Activated naive CD4-positive, alpha-beta T cell treated with Interleukin-2 at 50 U/mL for 16 hours (primary cell): ENCODE results near the gene ZNF575.
"Not testable (repeated sequence)": the region's sequence is repeated elsewhere in the genome, so short reads cannot be mapped to it uniquely, and the experiment has no call there.

ENCODE experiments used
- DNase-seq: peaks from one replicate; pipeline ENCODE4 v3.0.0-alpha.2; 2020

ZNF575 gene

DNA sequence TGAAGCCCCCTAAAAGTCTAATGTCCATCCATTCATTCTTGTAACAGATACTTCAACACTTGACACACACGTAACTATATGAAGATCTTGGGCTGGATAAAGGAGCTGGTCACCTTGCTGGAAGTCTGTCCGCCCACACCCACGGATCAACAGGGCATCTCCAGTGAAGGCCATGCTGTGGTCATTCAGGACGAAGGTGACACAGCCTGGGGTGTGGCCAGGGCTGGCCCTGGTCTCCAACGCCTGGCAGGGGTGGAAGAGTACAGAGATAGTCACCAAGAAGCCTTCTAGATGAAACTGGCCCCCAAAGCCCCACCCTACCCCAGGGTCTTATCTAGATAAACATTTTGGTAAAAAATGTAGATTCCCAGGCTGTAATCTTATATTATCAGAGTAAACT is 21.7 kb upstream of the ZNF575 start:
- DNase-seq = no peak

DNA sequence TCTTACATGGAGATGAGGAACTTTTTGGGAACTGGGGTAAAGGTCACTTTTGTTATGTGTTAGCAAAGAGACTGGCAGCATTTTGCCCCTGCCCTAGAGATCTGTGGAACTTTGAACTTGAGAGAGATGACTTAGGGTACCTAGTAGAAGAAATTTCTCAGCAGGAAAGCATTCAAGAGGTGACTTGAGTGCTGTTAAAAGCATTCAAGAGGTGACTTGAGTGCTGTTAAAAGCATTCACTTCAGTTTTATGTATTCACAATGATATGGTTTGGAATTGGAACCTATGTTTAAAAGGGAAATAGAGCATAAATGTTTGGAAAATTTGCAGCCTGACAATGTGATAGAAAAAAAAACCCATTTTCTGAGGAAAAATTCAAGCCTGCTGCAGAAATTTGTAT is 20.6 kb upstream of the ZNF575 start:
- not testable (repeated sequence) for DNase-seq

- no peak for DNase-seq
These were observed 14.9 kb upstream of the ZNF575 start for GRCh38 chr19:43518051-43518450.

DNA sequence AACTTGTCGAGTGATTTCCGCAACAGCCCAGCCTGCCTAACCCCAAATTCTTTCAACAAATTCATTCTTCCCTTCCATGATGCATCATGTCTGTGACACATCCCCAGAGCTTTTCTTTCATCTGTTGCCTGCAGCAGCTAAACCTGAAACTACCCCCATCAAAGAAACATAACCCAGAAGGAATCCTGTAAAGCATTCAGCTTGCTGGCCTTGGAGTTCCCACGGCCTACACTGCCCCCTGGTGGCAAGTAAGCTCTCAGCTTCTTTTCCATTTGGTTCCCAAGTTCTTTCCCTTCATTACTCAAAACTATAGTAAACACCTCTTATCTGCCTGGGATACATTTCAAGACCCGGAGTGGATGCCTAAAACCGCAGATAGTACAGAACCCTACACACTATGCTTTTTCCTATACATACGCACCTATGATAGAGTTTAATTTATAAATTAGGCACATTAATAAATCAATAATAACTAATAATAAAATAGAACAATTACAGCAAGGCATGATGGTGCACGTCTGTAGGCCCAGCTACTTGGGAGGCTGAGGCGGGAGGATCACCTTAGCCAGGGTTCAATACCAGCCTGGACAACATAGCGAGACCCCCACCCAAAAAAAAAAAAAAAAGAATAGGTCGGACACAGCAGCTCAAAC is 13.4 kb upstream of the ZNF575 start:
- DNase-seq = peak; percentile 81

GRCh38 chr19:43522929-43523328 is 10.1 kb upstream of the ZNF575 start:
- no peak for DNase-seq

DNA sequence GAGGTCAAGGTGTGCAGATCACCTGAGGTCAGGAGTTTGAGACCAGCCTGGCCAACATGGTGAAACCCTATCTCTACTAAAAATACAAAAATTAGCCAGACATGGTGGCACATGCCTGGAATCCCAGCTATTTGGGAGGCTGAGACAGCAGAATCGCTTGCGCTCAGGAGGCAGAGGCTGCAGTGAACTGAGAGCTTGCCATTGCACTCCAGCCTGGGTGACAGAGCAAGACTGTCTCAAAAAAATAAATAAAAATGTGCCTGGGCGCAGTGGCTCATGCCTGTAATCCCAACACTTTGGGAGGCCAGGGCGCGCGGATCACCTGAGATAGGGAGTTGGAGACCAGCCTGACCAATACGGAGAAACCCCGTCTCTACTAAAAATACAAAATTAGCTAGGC is 9.3 kb upstream of the ZNF575 start:
- DNase-seq = not testable (repeated sequence)

DNA sequence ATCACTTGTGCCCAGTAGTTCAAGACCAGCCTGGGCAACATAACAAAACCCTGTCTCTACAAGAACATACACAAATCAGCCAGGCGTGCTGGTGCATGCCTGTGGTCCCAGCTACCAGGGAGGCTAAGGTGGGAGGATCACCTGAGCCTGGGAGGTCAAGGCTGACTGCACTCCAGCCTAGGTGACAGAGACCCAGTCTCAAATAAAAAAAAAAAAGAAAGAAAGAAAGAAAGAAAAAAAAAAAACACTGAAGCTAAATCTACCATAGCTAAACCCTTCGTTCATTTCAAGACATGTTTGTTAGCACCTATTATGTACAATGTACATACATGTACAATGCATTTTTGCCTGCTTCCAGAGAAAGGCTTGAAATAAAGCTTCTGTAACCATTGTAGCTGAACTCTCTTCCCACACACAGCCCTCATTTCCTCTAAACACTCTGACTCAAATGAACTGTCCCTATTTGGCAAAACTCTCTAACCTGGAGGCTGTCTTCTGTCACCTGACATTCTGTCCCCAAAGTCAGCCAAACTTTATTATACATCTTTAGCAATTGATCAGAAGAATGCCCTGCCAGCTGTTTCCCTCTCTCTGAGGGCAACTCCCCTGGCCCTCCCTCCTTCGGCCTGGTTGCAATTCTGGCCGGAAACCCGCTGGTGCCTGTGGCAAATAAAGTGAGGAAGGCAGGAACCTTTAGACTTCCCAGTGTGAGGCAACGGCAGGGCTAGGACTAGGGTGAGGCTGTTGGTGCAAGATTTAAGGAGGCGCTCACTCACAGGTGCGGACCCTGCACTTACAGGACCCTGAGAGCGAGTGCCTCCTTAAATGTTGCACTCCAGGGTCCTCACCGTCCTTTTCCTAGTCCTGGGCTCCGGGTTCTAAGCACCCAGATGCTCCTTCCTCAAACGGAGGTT is 7.8 kb upstream of the ZNF575 start:
- peak; percentile 38 for DNase-seq

DNA sequence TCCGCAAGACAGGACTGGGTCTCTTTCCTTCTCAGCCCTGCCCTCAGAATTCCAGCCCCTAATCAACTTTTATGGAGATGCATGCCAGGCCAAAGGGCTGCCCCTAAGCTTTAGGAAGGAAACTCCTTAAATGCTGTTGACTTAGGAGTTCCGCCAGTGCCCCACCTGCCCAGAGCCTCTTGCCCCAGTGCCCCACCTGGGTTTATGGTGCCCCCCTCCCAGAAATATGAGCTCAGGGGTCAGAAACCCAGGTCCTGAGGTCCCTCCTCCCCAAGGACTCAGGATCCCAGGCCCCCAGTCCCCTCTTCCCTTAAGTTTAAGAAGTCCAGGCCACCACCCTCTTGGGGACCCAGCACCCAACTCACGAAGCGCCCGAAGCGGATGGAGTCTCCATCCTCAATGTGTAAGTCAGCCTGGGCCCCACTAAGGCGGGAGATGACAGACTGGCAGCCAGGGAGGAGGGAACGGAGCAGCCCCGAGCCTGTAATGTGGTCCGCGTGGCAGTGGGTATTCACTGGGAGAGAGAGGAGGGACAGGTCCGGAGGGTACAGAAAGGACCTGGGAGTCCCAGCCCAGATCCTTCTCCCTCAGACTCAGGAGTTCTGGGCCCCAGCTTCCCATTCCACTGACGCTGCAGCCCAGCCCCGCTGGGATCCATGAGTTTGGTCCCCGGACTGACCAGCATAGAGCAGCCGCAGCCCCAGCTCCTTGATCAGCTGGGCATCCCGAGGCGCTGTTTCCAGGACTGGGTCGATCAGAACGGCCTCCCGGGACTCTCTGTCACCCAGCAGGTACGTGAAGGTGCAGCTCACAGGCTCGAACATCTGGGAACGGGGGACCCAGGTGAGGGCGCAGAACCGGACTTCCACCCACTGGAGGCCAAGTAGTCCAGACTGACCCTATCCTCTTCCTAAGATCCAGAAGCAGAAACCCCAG is 6.9 kb upstream of the ZNF575 start:
- peak; percentile 26 for DNase-seq

- DNase-seq = peak; percentile 79
These were observed 5.8 kb upstream of the ZNF575 start, which contains the start of gene ETHE1 for GRCh38 chr19:43526884-43527859. TSS of gene ETHE1 (minus strand) at chr19:43527201. CDS start at chr19:43527177, 24 bp downstream.

GRCh38 chr19:43527860-43528622 is 4.9 kb upstream of the ZNF575 start:
- no peak for DNase-seq

DNA sequence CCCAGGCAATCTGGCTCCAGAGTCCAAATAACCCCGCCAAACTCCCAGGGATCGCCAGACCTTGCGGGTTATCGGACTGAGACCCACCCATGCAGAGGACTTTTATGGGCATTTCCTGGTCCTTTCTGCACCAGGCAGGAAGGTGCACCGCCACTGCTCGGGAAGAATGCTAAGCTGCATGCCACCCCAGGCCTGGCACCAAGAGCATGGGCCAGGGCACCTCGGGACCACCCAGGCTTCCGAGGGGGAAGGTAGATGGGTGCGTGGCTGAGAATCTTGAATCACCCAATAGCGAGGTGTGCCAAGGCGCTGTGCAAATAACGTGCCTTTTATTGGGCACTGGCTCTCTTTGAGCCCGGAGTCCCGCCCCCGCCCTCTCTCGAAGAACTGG is 422 bp upstream of the ZNF575 start:
- DNase-seq = no peak

- peak; percentile 92 for DNase-seq
These were observed 737 bp downstream of the ZNF575 start for GRCh38 chr19:43533546-43534304.

DNA sequence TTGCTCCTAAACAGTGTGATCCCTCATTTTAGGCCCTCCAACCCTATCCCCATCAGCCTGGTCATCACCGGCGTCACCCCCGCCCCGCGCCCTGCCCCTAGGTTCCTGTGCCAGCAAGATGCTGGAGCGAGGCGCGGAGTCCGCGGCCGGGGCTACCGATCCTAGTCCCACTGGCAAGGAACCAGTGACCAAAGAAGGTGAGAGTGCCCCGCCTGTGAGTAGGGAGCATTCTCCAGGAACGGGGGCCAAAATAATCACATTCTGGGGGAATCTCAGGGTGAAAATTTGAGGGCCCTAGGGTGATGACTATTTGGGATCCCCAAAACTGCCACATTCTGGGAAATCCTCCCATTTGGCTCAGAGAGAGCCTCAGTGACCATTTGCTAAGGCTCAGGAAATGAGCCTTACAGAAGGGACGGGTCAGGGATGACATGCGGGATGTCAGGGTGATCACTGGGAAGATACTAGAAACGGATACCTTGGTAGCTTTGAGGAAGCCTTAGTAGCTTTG is 1.4 kb downstream of the ZNF575 start:
- no peak for DNase-seq

GRCh38 chr19:43534816-43535761 is 2.1 kb downstream of the ZNF575 start:
- peak; percentile 18 for DNase-seq

GRCh38 chr19:43538922-43539321 is 5.9 kb downstream of the ZNF575 start:
- no peak for DNase-seq

DNA sequence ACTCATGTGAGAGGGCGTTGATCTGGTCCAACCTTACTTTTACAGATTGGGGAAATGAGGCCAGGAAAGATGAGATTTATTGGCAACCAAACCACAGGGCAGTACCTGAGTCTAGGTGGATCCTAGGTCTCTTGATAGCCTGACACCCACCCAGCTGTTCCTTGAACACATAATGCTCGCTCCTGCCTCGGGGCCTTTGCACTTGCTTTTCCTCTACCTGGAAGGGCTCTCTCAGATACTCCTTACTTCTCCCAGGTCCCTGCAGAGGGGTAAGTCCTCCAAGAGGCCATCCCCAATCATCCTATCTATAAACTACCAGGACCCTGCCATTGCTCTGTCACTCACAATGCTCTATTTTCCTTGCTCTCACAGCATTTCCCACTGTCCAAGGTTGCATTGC is 7.4 kb downstream of the ZNF575 start:
- no peak for DNase-seq

- DNase-seq = no peak
These were observed 9.1 kb downstream of the ZNF575 start for GRCh38 chr19:43541920-43542650.

GRCh38 chr19:43544077-43544476 is 11.1 kb downstream of the ZNF575 start:
- no peak for DNase-seq
